ENCODE data around the gene SEC14L5.

Gene SEC14L5

DNA sequence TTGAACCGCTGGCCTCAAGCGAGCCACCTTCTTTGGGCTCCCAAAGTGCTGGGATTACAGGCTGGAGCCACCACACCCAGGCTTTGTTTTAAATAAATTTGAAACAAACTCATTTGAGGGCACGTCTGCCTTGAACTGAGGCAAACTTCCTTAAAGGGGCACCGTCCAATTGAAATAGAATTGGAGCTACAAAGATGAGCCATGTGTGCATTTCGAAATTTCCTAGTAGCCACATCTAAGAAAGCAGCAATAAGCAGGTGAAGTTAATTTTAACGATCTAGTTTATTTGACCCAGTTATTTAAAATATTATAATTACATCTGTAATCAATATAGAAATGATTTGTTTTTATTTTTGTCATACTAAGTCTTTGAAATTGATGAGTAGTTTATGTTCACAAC, 108.4 kb downstream of the SEC14L5 start:
- in situ Hi-C loops (cut with MboI; ENCODE audit: low pct_unique_long_range_greater_than_20kb, low sequenced_read_pairs, unreplicated experiment): loop anchor here (25.0 kb wide), 1 partner anchor 329 kb away; the partner anchor contains the start of genes ANKS3 and DNAAF8
- no peak for DNase-seq (ENCODE audit: low spot score)
- TF ChIP-seq, protein P1, sequence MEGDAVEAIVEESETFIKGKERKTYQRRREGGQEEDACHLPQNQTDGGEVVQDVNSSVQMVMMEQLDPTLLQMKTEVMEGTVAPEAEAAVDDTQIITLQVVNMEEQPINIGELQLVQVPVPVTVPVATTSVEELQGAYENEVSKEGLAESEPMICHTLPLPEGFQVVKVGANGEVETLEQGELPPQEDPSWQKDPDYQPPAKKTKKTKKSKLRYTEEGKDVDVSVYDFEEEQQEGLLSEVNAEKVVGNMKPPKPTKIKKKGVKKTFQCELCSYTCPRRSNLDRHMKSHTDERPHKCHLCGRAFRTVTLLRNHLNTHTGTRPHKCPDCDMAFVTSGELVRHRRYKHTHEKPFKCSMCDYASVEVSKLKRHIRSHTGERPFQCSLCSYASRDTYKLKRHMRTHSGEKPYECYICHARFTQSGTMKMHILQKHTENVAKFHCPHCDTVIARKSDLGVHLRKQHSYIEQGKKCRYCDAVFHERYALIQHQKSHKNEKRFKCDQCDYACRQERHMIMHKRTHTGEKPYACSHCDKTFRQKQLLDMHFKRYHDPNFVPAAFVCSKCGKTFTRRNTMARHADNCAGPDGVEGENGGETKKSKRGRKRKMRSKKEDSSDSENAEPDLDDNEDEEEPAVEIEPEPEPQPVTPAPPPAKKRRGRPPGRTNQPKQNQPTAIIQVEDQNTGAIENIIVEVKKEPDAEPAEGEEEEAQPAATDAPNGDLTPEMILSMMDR (IDR thresholded peaks at IDR 0.05; ENCODE audit: extremely low read depth, insufficient read depth, missing control alignments): no peak
